GM10266 (cell line): Measurements from ENCODE around the gene BBLN.

Experiments used
- DNase-seq: peaks from one replicate; pipeline ENCODE4 v3.0.0; 2012; ENCODE audit errors: extremely low spot score
- TF ChIP-seq, protein P1 (sequence below): IDR thresholded peaks from 2 replicates; pipeline ENCODE4 v1.5.1; 2012; ENCODE audit warnings: mild to moderate bottlenecking, low read depth; ENCODE audit not compliant: control insufficient read depth, insufficient read depth; ENCODE audit errors: missing control alignments

BBLN gene

DNA sequence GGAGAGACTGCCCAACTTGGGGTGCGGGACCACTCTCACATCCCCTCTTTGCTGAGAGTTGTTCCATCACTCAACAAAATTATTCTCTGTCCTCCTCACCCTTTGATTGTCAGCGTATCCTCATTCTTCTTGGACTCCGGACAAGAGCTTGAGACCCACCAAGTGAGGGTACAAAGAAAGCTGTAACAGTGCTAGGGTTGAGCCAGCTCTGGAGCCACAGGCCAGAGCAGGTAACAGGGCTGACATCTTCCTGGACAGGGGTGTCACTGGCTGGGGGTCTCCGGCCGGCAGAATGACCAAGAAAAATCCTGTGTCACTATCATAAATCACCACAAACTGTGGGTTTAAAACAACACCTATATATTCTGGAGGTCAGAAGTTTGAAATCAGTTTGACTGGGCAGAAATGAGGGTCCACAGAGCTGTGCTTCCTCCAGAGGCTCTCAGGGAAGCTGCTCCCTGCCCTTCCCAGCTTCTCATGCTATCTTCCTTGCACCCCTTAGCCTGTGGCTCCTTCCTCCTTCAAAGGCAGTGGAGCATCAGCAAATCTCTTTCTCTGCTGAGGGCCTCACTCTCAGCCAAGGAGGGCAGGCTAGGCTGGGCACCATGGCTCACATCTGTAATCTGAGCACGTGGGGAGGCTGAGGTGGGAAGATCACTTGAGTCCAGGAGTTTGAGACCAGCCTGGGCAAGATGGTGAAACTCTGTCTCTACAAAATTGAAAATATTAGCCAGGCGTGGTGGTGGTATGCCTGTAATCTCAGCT is 4.1 kb upstream of the BBLN start:
- DNase-seq: no peak
- TF ChIP-seq, protein P1, sequence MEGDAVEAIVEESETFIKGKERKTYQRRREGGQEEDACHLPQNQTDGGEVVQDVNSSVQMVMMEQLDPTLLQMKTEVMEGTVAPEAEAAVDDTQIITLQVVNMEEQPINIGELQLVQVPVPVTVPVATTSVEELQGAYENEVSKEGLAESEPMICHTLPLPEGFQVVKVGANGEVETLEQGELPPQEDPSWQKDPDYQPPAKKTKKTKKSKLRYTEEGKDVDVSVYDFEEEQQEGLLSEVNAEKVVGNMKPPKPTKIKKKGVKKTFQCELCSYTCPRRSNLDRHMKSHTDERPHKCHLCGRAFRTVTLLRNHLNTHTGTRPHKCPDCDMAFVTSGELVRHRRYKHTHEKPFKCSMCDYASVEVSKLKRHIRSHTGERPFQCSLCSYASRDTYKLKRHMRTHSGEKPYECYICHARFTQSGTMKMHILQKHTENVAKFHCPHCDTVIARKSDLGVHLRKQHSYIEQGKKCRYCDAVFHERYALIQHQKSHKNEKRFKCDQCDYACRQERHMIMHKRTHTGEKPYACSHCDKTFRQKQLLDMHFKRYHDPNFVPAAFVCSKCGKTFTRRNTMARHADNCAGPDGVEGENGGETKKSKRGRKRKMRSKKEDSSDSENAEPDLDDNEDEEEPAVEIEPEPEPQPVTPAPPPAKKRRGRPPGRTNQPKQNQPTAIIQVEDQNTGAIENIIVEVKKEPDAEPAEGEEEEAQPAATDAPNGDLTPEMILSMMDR: no peak

DNA sequence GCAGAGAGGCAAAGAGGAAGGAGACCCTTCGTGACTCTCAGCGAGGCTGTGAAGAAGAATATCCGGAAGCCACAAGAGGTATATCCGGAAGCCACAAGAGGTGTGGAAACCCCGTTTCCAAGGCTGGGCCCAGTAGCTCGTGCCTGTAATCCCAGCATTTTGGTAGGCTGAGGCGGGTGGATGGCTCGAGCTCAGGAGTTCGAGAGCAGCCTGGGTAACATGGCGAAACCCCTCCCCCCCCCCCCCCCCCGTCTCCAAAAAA is 612 bp upstream of the BBLN start:
- DNase-seq: peak; percentile 55

DNA sequence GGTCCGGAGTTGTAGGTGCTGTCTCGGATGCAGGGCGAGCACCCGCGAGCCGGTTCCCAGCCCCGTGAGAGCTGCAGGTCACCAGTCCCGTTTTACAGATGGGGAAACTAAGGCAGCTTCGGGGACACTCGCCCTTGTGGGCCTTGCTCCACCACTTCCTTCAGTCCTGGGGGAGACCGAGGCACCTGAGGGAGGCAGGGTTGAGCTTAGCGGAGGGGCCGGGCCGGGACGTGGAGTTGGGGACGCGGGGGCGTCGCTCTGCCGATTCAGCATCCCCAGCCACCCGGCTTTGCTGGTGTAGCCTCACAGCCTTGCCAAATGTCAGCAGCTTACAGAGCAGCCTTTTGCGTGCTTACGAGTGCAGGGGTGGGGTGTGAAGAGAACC is 530 bp downstream of the BBLN start:
- TF ChIP-seq, protein P1: no peak
- peak; percentile 76 for DNase-seq

More for the DNA sequence above, 612 bp upstream of the BBLN start:
- TF ChIP-seq, protein P1: no peak

DNA sequence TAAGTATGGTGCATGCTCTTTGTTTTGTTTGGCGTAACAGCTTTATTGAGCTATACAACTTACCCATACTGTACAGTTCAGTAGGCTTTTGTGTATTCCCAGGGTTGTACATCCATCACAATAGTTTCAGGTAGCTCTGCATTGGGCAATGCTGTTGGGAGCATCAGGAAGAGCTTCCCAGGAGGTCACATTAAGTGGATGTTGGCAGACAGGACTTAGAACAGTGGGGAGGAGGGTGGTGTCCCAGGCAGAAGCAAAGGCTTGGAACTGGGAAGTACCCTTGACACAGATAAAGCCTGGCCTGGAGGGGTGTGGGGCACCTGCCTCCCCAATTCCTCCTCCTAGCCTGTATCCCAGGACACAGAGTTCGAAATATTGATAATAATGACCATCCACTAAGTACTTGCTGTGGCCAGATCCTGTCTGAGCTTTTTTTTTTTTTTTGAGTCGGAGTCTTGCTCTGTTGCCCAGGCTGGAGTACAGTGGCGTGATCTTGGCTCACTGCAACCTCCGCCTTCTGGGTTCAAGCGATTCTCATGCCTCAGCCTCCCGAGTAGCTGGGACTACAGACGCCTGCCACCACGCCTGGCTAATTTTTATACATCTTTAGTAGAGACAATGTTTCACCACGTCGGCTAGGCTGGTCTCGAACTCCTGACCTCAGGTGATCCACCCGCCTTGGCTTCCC is 1.3 kb downstream of the BBLN start:
- TF ChIP-seq, protein P1: no peak
- no peak for DNase-seq

DNA sequence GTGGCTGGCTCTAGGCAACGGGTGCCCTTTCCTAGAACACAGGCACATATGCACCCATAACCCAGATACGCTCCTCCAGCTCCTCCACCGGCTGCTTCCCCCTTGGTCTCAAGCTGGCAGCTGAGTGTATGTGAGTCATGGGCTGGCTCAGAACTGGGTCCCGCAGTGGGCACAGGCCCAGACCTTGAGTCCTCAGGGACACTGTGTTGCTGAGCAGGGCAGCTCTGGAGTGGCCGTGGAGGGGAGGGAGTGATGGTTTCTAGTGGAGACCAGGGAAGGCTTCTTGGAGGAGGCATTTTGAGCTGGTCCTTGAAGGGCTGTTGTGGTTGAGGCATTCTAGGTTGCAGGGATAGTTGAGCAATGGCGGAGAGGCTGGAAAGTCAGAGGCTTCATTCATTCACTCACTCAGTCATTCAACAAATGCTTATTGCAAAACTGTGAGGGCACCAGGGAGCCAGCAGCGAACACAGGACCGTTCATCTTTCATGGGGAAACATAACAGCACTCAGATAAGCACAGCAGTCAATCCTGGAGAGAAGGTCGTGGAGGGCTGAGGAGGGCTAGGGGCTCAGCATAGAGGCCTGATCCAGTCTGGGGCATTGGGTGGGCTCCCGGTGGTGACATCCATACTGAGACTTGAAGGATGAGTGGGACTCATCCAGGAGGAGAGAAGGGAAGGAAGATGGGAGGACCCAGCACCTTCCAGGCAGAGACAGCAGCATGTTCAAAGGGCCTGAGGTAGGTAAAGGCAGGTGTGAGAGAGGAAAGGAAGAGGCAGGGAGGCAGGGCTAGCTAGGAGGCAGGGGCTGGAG is 2.4 kb downstream of the BBLN start:
- TF ChIP-seq, protein P1: no peak
- no peak for DNase-seq

DNA sequence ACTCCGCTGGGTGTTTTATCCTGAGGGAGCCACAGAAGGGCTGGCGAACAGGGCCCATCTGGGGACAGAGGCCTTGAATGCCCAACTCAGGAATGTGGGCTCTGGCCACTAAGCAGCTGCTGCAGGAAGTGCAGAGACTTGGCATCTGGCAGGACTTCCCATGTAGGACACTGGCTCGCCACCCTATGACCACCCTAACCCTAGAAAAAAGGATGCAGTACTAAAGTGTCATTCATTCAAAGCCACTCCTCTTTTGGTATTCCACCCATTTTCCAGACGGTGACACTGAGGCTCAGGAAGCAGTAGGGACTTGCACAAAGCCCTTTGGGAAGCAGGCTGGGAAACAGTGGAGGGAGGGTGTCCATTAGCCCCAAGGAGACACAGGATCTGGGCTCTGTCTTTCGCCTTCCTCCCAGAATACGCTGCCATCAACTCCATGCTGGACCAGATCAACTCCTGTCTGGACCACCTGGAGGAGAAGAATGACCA is 3.0 kb downstream of the BBLN start:
- TF ChIP-seq, protein P1: no peak
- DNase-seq: no peak
